ENCODE measurements around the gene PLAAT1.
A peak's percentile ranks its signal among the peaks of the same experiment; 100 is the strongest.

The PLAAT1 gene

GRCh38 chr3:193240850-193241706 lies at the start of gene PLAAT1:
TSS of gene PLAAT1 (plus strand) at chr3:193241222. CDS start at chr3:193255651, 14,429 bp downstream.
- no peak for TF ChIP-seq ZNF274 (IDR thresholded peaks at IDR 0.05; ENCODE audit: low read depth, low read length)
- H3K4me3 ChIP-seq (ENCODE audit: low read length): peak within 1 kb of the TSS; percentile 55; the same call in 1 of the 2 replicates

GRCh38 chr3:193194371-193194770 lies 46.7 kb upstream of the PLAAT1 start:
- no peak overlapping the region for H3K4me3 ChIP-seq (ENCODE audit: low read length)
- no peak for TF ChIP-seq ZNF274 (IDR thresholded peaks at IDR 0.05; ENCODE audit: low read depth, low read length)

DNA sequence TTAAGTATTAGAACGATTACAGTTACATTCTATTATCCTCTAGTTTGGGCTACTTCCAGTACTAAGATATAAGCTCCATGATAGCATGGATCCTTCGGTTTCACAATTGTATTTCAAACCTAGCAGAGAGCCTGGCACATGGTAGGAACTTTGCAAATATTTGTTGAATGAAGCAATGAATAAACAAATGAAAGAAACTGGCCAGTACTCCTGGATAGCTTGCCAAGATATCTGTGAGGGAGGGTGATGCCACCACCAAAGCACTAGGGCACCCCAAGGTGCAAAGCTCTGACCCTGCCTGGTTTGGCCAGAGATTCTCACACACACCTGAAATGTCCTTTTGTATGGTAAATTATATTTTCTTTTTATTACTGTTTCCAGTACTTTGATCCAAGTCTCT lies 44.3 kb upstream of the PLAAT1 start:
- TF ChIP-seq ZNF274 (IDR thresholded peaks at IDR 0.05; ENCODE audit: low read depth, low read length): no peak
- H3K4me3 ChIP-seq (ENCODE audit: low read length): no peak overlapping the region

DNA sequence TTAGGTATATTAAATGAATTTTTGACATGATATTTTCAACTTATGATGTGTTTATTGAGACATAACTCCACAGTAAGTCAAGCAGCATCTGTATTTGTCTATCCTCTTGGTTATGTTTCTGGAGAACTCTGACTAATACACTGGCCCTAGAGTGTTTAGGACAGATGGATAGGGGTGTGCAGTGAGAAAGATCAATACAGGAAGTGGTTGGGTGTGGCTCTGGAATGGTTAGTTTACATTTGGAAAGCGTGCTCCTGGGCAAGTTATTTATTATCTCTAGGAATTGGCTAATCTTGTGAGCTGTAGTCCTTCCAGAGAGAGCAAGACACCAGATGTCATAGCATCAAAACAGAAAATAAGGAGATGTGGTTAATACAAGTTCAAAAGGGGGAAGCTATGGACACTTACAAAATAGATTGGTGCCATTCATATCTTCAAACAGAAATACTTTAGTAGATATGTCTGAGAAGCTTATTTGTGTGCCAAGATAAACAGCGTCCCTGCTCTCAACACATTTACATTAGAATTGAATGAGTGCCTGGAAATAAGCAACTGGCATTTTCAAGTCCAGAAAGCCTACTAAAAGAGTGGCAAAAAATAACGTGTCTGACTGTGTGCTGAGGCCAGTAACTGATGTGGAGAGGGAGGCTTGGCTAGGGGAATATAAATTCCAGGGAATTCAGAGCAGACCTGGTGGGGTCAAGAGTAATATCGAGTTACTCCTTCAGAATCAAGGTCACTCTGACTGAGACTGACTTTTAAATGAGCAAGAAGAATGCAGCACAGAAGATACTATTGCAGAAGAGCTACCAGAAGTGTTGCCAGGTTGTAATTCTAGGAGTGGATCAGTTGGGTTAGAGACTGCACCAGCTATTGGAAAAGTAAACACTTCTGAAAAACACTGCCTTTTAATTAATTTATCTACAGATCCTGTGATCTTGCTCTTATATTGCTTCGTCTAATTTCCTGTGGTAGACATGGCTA lies 33.4 kb upstream of the PLAAT1 start:
- no peak overlapping the region for H3K4me3 ChIP-seq (ENCODE audit: low read length)
- TF ChIP-seq ZNF274 (IDR thresholded peaks at IDR 0.05; ENCODE audit: low read depth, low read length): no peak

- TF ChIP-seq ZNF274 (IDR thresholded peaks at IDR 0.05; ENCODE audit: low read depth, low read length): no peak
- H3K4me3 ChIP-seq (ENCODE audit: low read length): no peak overlapping the region
Observed at GRCh38 chr3:193210618-193211017, 30.4 kb upstream of the PLAAT1 start.

GRCh38 chr3:193211173-193211572 lies 29.8 kb upstream of the PLAAT1 start:
- TF ChIP-seq ZNF274 (IDR thresholded peaks at IDR 0.05; ENCODE audit: low read depth, low read length): no peak
- H3K4me3 ChIP-seq (ENCODE audit: low read length): no peak overlapping the region

DNA sequence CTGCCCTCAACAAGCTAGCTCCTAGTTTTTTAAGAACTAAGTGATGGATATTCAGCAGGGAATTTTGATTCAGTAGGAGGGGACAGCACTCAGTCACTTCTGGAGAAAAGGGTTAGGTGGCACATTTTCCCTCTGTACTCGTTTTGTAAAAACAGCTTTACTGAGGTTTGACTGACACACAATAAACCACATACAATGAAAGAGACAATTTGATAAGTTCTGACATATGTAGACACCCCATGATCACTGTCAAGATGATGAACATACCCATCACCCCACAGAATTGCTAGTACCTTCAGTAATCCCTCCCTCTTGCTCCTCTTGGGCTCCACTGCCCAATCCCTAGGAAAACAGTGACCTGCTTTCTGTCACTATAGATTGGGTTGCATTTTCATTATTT lies 29.0 kb upstream of the PLAAT1 start:
- no peak overlapping the region for H3K4me3 ChIP-seq (ENCODE audit: low read length)
- no peak for TF ChIP-seq ZNF274 (IDR thresholded peaks at IDR 0.05; ENCODE audit: low read depth, low read length)

DNA sequence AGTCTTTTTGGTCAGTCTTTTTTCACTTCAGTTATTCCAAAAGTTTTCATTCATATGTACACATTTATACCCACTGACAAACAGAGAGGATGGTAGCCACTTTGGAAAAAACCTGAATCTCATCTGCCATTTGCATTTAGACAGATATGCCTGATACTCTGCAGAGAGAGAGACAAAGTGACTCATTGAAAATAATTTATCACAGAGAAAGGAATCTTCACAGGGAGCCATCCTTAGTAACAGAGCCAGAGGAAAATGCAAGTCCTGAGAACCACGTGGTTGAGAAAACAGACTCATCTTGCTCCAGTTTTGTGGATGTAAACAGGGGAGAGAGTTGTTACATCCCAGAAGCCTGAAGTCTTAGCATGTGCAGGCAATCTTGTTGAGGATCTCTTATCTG lies 28.2 kb upstream of the PLAAT1 start:
- H3K4me3 ChIP-seq (ENCODE audit: low read length): no peak overlapping the region
- no peak for TF ChIP-seq ZNF274 (IDR thresholded peaks at IDR 0.05; ENCODE audit: low read depth, low read length)

- no peak overlapping the region for H3K4me3 ChIP-seq (ENCODE audit: low read length)
- no peak for TF ChIP-seq ZNF274 (IDR thresholded peaks at IDR 0.05; ENCODE audit: low read depth, low read length)
Observed at GRCh38 chr3:193214445-193214844, 26.6 kb upstream of the PLAAT1 start.

GRCh38 chr3:193225302-193226125 lies 15.5 kb upstream of the PLAAT1 start:
- no peak overlapping the region for H3K4me3 ChIP-seq (ENCODE audit: low read length)
- no peak for TF ChIP-seq ZNF274 (IDR thresholded peaks at IDR 0.05; ENCODE audit: low read depth, low read length)

- TF ChIP-seq ZNF274 (IDR thresholded peaks at IDR 0.05; ENCODE audit: low read depth, low read length): no peak
- H3K4me3 ChIP-seq (ENCODE audit: low read length): no peak overlapping the region
Observed at GRCh38 chr3:193228206-193228605, 12.8 kb upstream of the PLAAT1 start.

DNA sequence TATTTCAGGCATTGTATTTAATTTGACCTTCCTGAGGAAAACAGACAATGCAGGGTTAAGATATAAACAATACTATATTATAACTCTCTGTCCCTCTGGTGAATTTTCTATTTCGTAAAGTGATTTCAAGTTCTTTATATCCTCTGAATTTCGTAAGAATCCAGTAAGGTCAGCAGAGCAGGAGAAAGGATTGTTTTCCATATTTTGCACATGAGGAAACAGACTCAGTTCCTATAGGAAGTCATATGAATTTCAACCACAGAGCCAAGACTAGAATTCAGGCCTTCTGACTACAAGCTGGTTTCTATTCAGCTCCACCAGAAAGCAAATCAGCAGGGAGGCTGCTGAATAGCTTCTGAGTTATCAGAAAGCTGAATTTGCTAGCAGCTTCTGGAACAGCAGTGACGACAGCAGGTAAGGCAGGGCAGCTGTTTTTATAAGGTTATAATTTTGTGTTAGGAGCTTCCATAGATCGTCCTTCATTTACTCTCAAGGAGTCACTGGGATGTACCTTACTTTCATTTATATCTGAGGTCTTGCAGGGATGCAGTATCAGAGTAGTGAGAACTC lies 11.1 kb upstream of the PLAAT1 start:
- no peak for TF ChIP-seq ZNF274 (IDR thresholded peaks at IDR 0.05; ENCODE audit: low read depth, low read length)
- H3K4me3 ChIP-seq (ENCODE audit: low read length): no peak overlapping the region

DNA sequence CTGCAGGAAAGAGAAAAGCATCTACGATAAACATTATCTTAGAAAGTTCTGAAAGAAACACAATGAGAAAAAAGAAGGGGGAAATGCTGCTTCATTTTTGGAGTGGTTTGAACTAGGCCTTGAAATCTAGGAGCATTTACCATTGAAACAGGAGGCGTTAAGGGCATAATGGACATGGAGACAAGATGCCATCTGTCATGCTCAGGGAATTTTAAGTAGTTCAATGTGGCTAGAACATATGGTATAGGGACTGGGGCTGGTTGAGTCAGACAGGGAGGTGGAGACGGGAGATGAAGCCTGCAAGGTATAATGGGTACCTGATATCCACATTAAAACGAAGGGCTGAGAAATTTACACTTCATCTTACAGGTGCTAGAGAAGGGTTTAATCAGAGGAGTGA lies 10.4 kb upstream of the PLAAT1 start:
- no peak for TF ChIP-seq ZNF274 (IDR thresholded peaks at IDR 0.05; ENCODE audit: low read depth, low read length)
- H3K4me3 ChIP-seq (ENCODE audit: low read length): no peak overlapping the region
